Kidney epithelial cell (primary cell): ENCODE measurements around the gene ZNF511. TPM values are rescaled to one million over a fixed set of nuclear protein-coding genes. Genes with fewer than 3 reads are reported as not detected.

Experiments used
- DNase-seq: peaks from one replicate; pipeline ENCODE4 v3.0.0-alpha.2; 2010; ENCODE audit warnings: low read depth
- H3K27me3 ChIP-seq: 2 replicates; pipeline ENCODE4 v1.6.0; 2011; ENCODE audit warnings: low read length; ENCODE audit not compliant: control insufficient read depth, insufficient read depth
- H3K36me3 ChIP-seq: 2 replicates; pipeline ENCODE4 v1.5.1; 2011; ENCODE audit warnings: low read length; ENCODE audit not compliant: control insufficient read depth, insufficient read depth
- H3K4me3 ChIP-seq: 2 replicates; pipeline ENCODE4 v1.5.1; 2011; ENCODE audit warnings: low read depth, mild to moderate bottlenecking, control low read depth, low read length
- total RNA-seq: library from RNA; depleted of rRNA; stranded (reverse); fragments of >200 nt; gene quantifications from 2 replicates; pipeline ENCODE4 v1.2.3, GENCODE V29; 2015
- TF ChIP-seq, protein P1 (sequence below): IDR thresholded peaks from 2 replicates; pipeline ENCODE4 v1.5.1; 2011; ENCODE audit warnings: mild to moderate bottlenecking, moderate library complexity, low read length, control low read depth, inconsistent platforms; ENCODE audit not compliant: insufficient read depth, poor library complexity, severe bottlenecking

ZNF511 gene
- total RNA-seq, 1 donor from 2014 or later: 20.3 TPM

DNA sequence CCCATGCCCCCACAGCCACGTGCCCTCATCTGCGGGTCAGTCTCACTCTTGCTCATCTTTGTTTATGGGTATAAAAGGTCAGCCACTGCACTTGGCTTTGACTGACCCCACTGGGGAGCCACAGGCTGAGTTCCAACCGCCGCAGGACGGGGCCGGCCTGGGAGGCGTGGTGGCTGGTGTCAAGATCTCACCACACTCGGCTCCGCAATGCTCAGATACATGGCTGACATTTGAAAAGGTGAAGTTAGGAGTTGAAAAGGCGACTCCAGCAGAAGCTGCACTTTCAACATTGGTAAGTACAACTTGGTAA lies 14.9 kb upstream of the ZNF511 start:
- no peak for DNase-seq
- Histone ChIP-seq H3K4me3 (no peak overlapping the region), H3K27me3 (no peaks in the 10 kb centered on the region), H3K36me3 (peaks cover 4% of the 10 kb centered on the region)
- TF ChIP-seq, protein P1, sequence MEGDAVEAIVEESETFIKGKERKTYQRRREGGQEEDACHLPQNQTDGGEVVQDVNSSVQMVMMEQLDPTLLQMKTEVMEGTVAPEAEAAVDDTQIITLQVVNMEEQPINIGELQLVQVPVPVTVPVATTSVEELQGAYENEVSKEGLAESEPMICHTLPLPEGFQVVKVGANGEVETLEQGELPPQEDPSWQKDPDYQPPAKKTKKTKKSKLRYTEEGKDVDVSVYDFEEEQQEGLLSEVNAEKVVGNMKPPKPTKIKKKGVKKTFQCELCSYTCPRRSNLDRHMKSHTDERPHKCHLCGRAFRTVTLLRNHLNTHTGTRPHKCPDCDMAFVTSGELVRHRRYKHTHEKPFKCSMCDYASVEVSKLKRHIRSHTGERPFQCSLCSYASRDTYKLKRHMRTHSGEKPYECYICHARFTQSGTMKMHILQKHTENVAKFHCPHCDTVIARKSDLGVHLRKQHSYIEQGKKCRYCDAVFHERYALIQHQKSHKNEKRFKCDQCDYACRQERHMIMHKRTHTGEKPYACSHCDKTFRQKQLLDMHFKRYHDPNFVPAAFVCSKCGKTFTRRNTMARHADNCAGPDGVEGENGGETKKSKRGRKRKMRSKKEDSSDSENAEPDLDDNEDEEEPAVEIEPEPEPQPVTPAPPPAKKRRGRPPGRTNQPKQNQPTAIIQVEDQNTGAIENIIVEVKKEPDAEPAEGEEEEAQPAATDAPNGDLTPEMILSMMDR: no peak

- no peak overlapping the region for H3K4me3 ChIP-seq
- no peak for DNase-seq
- H3K36me3 ChIP-seq: peaks cover 4% of the 10 kb centered on the region
- TF ChIP-seq, protein P1: no peak
- no peaks in the 10 kb centered on the region for H3K27me3 ChIP-seq
Measured at GRCh38 chr10:133294189-133294588, 14.5 kb upstream of the ZNF511 start.

- Histone ChIP-seq H3K4me3 (no peak overlapping the region), H3K36me3 (peaks cover 2% of the 10 kb centered on the region), H3K27me3 (no peaks in the 10 kb centered on the region)
- no peak for DNase-seq
- TF ChIP-seq, protein P1: no peak
Measured at GRCh38 chr10:133295426-133296320, 13.0 kb upstream of the ZNF511 start.

GRCh38 chr10:133297504-133297903 lies 11.2 kb upstream of the ZNF511 start:
- H3K36me3 ChIP-seq: peaks cover 2% of the 10 kb centered on the region
- TF ChIP-seq, protein P1: no peak
- H3K4me3 ChIP-seq: no peak overlapping the region
- DNase-seq: no peak
- no peaks in the 10 kb centered on the region for H3K27me3 ChIP-seq

- TF ChIP-seq, protein P1: no peak
- no peak for DNase-seq
- Histone ChIP-seq H3K36me3 (no peaks in the 10 kb centered on the region), H3K4me3 (no peak overlapping the region), H3K27me3 (no peaks in the 10 kb centered on the region)
Measured at GRCh38 chr10:133298466-133298865, 10.2 kb upstream of the ZNF511 start.

DNA sequence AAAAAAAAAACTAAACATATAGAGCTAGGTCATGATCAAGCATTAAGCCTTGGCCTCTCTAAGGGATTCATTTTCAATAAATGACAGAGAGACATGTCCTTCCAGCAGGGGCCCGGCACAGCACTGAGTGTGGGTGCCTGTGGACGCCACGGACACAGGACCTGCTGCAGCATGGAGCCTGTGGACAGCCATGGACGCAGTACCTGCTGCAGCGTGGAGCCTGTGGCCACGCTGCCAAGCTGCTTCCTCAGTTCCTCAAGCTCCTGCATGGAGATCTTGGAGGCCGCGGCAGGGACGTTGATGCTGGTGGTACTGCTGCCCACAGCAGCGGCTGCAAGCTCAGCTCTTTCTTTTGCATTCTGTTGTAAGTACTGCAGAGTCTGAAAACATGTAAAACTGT lies 9.5 kb upstream of the ZNF511 start:
- Histone ChIP-seq H3K27me3 (no peaks in the 10 kb centered on the region), H3K36me3 (no peaks in the 10 kb centered on the region), H3K4me3 (no peak overlapping the region)
- TF ChIP-seq, protein P1: no peak
- DNase-seq: no peak
